GM19455 (cell line): Measurements from ENCODE around the gene SLMAP.

Experiments used
- ATAC-seq: cut with Tn5 transposase; IDR thresholded peaks from one replicate; pipeline ENCODE4 v1.9.1; 2021; ENCODE audit not compliant: unreplicated experiment

SLMAP gene, protein sequence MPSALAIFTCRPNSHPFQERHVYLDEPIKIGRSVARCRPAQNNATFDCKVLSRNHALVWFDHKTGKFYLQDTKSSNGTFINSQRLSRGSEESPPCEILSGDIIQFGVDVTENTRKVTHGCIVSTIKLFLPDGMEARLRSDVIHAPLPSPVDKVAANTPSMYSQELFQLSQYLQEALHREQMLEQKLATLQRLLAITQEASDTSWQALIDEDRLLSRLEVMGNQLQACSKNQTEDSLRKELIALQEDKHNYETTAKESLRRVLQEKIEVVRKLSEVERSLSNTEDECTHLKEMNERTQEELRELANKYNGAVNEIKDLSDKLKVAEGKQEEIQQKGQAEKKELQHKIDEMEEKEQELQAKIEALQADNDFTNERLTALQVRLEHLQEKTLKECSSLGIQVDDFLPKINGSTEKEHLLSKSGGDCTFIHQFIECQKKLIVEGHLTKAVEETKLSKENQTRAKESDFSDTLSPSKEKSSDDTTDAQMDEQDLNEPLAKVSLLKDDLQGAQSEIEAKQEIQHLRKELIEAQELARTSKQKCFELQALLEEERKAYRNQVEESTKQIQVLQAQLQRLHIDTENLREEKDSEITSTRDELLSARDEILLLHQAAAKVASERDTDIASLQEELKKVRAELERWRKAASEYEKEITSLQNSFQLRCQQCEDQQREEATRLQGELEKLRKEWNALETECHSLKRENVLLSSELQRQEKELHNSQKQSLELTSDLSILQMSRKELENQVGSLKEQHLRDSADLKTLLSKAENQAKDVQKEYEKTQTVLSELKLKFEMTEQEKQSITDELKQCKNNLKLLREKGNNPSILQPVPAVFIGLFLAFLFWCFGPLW

GRCh38 chr3:57755741-57756527, at the start of gene SLMAP:
Gene SLMAP (plus strand): TSS chr3:57756309. CDS start chr3:57757652, 1,343 bp downstream.
- peak; percentile 89 for ATAC-seq

GRCh38 chr3:57706462-57706861, 49.6 kb upstream of the SLMAP start:
- ATAC-seq = no peak

GRCh38 chr3:57709031-57709430, 47.1 kb upstream of the SLMAP start:
- ATAC-seq = no peak

DNA sequence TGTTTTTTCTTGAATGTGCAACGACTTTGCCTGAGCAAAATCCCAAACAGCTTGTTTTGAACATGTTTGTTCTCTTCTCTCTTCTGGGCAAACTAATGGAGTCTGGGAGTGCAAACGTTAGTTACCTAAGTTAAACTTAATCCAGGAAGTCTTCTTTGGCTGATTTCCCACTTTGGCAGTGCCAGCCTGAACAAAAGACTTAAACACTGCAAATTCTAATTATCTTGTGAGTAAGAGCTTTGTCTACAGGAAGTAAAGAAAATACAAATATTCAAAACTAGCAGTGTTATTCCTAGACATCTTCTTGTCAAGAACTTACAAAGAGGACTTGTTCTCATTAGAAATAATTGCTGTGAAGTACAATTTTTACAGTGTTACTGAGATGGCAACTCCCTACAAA, 46.5 kb upstream of the SLMAP start:
- no peak for ATAC-seq

- ATAC-seq = no peak
Measured at GRCh38 chr3:57715686-57716085, 40.4 kb upstream of the SLMAP start.

GRCh38 chr3:57717205-57717868, 38.8 kb upstream of the SLMAP start:
- no peak for ATAC-seq

DNA sequence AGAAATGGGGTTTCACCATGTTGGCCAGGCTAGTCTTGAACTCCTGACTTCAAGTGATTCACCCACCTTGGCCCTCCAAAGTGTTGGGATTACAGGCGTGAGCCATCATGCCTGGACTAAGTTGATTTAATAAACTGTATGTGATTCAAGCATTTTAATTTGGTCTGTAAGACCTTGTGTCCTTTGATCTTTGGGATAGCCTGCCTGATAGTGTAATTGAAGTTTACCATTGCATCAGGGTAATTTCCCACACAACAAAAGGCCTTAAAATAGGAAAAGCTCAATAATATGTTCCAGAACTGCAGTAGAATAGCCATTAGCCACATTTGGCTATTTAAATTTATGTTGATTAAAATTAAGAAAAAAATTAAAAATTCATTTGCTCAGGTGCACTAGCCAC, 38.0 kb upstream of the SLMAP start:
- no peak for ATAC-seq

- ATAC-seq = no peak
Measured at GRCh38 chr3:57726397-57726796, 29.7 kb upstream of the SLMAP start.

- ATAC-seq = no peak
Measured at GRCh38 chr3:57727106-57727505, 29.0 kb upstream of the SLMAP start.

- no peak for ATAC-seq
Measured at GRCh38 chr3:57729334-57730045, 26.6 kb upstream of the SLMAP start.

GRCh38 chr3:57730682-57731081, 25.4 kb upstream of the SLMAP start:
- no peak for ATAC-seq

DNA sequence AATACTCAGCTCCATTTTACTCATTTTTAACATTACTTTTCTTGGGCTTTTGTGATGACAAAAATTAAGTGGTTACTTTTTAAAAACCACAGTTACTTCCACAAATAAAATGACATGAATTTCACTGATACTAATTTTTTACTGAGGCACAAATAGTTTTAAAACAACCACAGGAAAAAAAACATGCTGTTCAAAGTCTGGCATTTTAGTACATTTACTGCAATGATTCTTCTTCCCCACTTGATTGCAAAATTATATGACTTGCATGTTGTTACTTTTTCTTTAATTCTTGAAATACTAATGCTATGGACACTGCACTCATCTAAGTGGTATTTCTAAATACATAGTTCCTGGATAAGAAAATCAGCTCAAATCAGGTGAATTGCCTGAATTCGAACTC, 24.8 kb upstream of the SLMAP start:
- no peak for ATAC-seq

DNA sequence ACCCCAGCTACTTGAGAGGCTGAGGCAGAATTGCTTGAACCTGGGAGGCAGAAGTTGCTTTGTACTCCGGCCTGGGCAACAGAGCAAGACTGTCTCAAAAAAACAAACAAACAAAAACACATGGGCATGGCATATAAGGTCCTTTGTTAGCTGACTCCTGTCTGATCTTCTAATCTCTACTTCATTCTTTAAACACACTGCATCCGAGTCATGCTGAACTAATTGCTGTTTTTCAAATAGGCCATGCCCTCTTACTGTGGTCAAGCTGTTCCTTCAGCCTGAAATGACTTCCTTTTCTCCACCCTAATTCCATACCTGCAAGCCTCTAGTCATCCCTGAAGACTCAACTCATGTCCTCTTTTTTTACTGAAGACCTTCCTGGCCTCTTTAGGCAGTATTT, 22.3 kb upstream of the SLMAP start:
- no peak for ATAC-seq

DNA sequence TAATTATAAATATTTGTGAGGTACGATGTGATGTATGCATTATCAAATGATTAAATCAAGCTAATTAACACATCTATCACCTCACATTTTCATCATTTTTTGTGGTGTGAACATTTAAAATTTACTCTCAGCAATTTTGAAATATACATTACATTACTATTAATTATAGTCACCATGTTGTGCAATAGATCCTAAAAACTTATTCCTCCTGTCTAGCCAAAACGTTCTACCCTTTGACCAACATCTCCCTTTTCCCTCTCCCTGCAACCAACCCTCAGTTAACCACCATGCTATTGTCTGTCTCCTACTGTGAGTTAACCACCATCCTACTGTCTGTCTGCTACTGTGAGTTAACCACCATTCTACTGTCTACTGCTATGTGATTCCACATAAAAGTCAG, 20.7 kb upstream of the SLMAP start:
- ATAC-seq = no peak

GRCh38 chr3:57737840-57738239, 18.3 kb upstream of the SLMAP start:
- no peak for ATAC-seq

- ATAC-seq = no peak
Measured at GRCh38 chr3:57738391-57738790, 17.7 kb upstream of the SLMAP start.

DNA sequence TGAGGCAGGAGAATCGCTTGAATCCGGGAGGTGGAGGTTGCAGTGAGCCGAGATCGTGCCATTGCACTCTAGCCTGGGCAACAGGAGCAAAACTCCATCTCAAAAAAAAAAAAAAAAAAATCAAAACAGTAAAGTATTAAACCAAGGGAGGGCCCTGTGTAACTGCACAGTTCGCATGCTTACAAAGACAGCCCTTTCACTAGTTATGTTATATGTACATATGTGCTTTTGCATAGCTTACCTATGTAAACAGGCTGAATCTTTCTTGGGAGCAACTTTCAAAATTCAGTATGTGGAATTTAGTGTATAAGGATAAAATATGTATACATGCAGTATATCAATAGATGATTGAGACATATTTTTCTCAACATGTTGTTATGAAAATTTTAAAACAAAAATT, 16.1 kb upstream of the SLMAP start:
- no peak for ATAC-seq

DNA sequence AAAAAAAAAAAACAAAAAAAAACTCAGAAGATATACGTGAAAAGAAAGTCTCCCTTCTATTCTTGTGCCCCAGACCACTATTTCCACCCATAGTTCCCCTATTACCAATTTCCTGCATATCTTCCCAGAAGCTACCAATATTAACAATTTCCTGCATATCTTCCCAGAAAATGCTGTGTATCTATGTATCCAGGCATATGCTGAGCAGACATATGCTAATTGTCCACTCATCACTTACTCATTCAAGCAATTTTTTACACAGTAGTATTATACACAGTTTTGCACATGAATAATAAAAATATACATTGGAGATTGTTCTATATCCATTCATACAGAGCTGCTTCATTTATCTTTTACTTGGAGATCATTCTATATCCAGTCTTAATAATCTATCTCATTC, 12.6 kb upstream of the SLMAP start:
- no peak for ATAC-seq

DNA sequence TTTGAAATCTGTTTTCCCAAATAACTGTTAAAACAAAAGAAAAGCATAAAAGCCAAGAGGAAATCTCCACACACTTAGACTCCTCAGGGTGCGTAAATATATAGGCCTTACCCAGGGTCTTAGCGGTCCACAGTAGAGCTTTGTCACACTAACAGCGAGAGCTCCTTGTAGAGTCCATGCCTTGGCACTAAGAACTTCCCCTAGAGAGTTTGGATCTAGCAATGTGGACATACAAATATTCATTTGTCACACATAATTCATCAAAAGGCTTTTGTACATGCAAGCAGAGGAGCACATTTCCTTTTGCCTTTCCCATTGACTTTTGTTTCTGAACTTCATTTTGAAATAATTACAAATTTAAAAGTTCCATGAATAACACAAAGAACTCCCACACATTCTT, 11.0 kb upstream of the SLMAP start:
- no peak for ATAC-seq
